Measurements from ENCODE around the gene EPRS1.
"Not testable (repeated sequence)": the region's sequence is repeated elsewhere in the genome, so short reads cannot be mapped to it uniquely, and the experiment has no call there.

Gene EPRS1

GRCh38 chr1:220037810-220038209 lies 8.5 kb downstream of the EPRS1 start:
- DNase-seq, result not testable (repeated sequence)

DNA sequence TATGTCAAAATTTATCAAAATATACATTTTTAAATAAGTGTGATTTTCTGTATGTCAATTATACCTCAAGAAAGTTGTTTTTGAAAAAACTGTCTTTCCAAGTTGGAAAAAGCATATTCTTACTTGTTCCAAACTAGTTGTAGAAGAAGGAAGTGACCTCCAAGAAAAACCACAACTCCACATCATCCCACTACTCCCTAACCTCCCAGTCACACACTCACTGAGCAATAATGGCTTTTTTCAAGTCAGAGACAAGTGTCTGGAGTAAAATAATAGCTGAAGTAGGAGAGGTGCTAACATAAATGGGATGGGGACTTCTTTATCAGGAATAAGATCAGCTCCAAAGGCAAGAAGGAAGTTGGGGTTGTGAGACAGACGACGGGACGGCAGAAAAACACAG lies 13.4 kb downstream of the EPRS1 start:
- DNase-seq, result no peak

- DNase-seq, result no peak
Observed at GRCh38 chr1:220031287-220031686, 15.0 kb downstream of the EPRS1 start.

DNA sequence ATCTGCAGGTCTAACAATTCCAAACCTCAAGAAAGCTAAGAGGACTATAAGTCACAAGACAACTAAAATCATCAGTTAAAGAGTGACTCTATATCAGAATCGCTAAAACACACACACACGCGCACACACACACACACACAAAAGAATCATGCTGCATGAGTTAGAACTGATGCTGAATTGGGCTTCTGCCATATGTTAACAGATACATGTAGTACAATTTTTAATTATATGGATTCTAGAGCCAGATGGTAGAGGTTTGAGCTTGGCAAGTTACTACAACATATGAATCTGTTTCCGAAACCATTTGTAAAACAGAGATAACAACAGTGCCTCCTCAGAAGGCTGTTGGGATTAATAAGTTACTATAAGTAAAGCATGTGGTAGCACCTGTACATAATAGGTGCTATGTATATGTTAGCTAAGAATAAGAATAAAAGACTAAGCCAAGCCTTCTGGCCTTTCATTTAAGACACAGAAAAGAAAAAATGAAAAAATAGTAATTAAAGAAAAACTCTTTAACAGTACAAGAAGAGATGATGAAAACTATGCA lies 17.9 kb downstream of the EPRS1 start:
- DNase-seq, result no peak

DNA sequence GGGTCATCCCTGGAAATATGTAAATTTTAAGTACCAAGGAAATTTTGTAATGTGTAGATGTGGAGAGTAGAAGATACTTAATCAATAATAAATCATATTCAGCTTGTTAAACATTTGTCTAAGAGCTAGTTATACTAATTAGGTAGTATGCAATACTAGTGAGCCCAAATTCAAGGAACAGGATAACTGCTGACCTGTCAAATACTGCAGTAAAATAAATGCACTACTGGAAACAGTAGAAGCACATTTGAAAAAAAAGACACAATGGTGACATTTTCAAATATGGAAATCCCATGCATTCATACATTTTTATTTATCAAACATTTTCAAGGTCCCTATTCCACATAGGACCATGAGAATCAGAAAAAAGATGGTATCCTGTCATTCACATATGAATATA lies 27.2 kb downstream of the EPRS1 start:
- DNase-seq, result no peak

- no peak for DNase-seq
Observed at GRCh38 chr1:220013497-220013896, 32.8 kb downstream of the EPRS1 start.

- DNase-seq, result no peak
Observed at GRCh38 chr1:220012259-220012658, 34.0 kb downstream of the EPRS1 start.

DNA sequence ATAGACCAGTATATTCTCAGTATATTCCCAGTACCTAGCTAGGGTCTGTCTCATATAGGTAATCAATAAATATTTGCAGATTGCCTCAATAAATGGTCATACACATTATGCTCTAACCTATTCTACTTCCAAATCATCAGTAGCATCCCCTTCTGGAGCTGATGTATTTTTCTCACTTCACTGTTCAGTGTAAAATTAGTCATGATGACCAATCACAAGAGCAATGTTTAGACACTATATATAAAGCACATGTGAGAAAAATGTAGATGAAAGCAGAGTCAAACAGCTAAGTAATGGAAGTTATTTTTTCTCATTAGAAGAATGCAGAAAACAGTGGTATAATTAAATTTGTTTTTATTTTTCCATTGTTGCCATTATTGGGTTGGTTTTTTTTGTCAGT lies 34.7 kb downstream of the EPRS1 start:
- DNase-seq, result no peak

DNA sequence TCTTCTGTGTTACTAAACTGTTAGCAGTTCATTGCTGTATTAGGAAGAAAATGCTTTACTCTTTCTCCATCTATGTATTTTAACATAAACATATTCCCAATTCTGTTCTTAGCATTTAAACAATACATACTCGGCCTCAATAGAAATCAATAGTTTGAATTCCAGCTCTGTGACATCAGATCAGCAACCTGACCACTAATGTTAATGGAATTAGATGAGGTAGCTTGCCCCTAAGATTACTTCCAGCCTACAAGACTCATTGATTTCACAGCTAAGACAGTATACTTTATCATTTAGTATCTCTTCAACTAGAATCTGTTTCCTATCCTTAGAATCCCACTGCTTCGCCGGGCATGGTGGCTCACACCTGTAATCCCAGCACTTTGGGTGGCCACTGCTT lies 38.9 kb downstream of the EPRS1 start:
- no peak for DNase-seq

- DNase-seq, result no peak
Observed at GRCh38 chr1:220005489-220005888, 40.8 kb downstream of the EPRS1 start.

DNA sequence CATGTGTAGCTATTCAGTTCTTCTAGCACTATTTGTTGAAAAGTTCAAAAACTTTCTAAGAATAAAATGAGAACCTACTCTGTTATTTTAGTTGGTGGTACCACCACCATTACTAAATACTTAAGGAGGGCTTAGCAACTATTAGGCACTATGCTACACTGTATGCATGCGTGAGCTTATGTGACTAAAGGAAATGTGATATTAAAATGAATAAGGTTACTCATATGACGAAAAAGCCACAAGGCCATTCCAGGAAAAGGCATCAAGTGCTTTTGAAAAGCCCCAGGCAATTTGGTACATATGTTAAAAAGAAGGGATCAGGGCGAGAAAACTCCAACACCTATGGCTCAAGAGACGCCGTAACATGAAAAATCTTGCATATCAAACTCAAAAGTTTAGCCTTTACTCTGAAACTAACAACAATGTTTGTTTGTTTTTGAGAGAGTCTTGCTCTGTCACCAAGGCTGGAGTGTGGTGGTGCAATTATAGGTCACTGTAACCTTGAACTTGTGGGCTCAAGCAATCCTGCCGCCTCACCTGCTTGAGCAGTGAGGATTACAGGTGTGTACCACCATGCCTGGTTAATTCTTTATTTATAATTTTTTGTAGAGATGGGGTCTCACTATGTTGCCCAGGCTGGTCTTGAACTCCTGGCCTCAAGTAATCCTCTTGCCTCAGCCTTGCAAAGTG lies 42.5 kb downstream of the EPRS1 start:
- DNase-seq, result no peak

DNA sequence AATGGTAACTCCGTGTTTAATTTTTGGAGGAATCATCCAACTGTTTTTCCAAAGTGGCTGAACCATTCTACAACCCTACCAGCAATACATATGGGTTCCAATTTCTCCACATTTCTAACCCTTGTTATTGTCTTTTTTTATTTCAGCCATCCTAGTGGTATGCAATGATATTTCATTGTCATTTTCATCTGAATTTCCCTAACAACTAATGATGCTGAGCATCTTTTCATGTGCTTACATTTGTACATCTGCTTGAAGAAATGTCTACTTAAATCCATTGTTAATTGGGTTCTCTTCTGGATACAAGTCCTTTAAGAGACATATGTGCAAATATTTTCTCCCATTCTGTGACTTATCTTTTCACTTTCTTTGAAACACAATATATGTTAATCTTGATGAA lies 43.3 kb downstream of the EPRS1 start:
- DNase-seq, result no peak

- DNase-seq, result no peak
Observed at GRCh38 chr1:220001095-220001501, 45.2 kb downstream of the EPRS1 start.

DNA sequence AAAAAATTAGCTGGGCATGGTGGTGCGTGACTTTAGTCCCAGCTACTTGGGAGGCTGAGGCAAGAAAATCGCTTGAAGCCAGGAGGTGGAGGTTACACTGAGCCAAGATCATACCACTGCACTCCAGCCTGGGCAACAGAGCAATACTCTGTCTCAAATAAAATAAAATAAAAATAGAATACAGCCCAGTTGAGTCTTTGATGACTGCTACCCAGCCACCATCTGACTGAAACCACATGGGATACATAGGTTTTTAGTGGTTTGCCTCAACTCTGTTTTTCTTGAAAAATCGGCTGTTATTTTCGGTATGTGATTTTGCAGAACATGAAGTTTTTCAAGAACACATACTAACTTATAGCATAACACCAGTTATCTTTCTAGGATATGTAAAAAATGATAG lies 46.5 kb downstream of the EPRS1 start:
- no peak for DNase-seq
